ENCODE measurements around the gene DNAAF1.
"Not testable (repeated sequence)": the region's sequence is repeated elsewhere in the genome, so short reads cannot be mapped to it uniquely, and the experiment has no call there.

DNAAF1 gene

DNA sequence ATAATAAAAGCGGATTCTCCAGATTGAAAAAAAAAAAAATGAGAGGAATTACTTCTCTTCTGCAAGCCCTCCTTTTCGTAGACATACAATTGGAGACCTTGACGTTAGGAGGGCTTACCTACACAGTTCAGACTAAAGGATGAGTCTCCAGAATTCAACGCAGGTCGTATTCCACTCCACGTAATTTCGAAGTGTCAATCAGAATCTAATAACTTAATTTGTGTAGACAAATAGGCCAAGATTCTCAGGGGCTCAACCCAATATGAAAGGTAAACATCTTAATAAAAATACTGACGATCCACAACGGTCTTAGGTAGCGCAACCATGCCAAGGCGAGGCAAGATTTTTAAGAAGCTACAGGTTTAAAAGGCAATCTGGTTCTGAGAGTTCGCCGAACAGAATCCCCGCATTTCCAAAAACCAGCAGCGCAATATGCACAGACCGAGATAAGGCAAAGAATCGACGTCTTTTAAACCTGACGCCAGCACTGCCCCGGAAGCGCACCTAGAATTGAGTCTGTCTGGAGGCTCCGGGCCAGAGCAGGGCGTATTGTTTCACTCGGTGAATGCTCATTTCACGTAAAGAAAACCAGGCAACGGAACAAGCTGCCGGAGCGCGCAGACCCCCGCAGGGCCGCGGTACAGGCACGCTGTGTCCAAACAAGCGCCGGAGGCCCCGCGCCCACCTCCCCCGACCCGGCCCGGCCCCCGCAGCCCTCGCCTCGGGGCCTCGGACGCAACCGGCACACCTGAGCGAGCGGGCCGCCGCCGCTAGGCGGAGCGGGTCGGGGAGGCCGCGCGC lies 29.0 kb upstream of the DNAAF1 start:
- no peak for TF ChIP-seq CTCF (IDR thresholded peaks at IDR 0.05; ENCODE audit: low read depth, low read length)
- in situ Hi-C loops (cut with HindIII; ENCODE audit: low sequenced_read_pairs): no loop called here
- H3K4me3 ChIP-seq (ENCODE audit: low read depth, low read length): peak overlapping the region; percentile 88
- peak; percentile 40 for DNase-seq (ENCODE audit: low read depth, low spot score)

GRCh38 chr16:84116720-84117493 lies 28.2 kb upstream of the DNAAF1 start, which contains the start of gene MBTPS1:
Gene MBTPS1 (minus strand): TSS chr16:84116942. CDS start chr16:84101783, 15,159 bp downstream.
- no peak for TF ChIP-seq CTCF (IDR thresholded peaks at IDR 0.05; ENCODE audit: low read depth, low read length)

GRCh38 chr16:84117494-84117843 lies 27.6 kb upstream of the DNAAF1 start:
- in situ Hi-C loops (cut with HindIII; ENCODE audit: low sequenced_read_pairs): no loop called here
- peak overlapping the region; percentile 88 for H3K4me3 ChIP-seq (ENCODE audit: low read depth, low read length)

More at GRCh38 chr16:84116720-84117493, 28.2 kb upstream of the DNAAF1 start, which contains the start of gene MBTPS1:
- H3K4me3 ChIP-seq (ENCODE audit: low read depth, low read length): peak within 1 kb of the TSS; percentile 88
- DNase-seq (ENCODE audit: low read depth, low spot score): peak; percentile 98
- in situ Hi-C loops (cut with HindIII; ENCODE audit: low sequenced_read_pairs): no loop called here

GRCh38 chr16:84118315-84118714 lies 26.8 kb upstream of the DNAAF1 start:
- H3K4me3 ChIP-seq (ENCODE audit: low read depth, low read length); DNase-seq (ENCODE audit: low read depth, low spot score); in situ Hi-C loops (cut with HindIII; ENCODE audit: low sequenced_read_pairs): not testable (repeated sequence)

More at GRCh38 chr16:84117494-84117843, 27.6 kb upstream of the DNAAF1 start:
- TF ChIP-seq CTCF (IDR thresholded peaks at IDR 0.05; ENCODE audit: low read depth, low read length): no peak
- peak; percentile 52 for DNase-seq (ENCODE audit: low read depth, low spot score)

GRCh38 chr16:84119368-84119767 lies 25.7 kb upstream of the DNAAF1 start:
- no peak for TF ChIP-seq CTCF (IDR thresholded peaks at IDR 0.05; ENCODE audit: low read depth, low read length)
- DNase-seq (ENCODE audit: low read depth, low spot score): no peak
- in situ Hi-C loops (cut with HindIII; ENCODE audit: low sequenced_read_pairs): no loop called here
- H3K4me3 ChIP-seq (ENCODE audit: low read depth, low read length): no peak overlapping the region

DNA sequence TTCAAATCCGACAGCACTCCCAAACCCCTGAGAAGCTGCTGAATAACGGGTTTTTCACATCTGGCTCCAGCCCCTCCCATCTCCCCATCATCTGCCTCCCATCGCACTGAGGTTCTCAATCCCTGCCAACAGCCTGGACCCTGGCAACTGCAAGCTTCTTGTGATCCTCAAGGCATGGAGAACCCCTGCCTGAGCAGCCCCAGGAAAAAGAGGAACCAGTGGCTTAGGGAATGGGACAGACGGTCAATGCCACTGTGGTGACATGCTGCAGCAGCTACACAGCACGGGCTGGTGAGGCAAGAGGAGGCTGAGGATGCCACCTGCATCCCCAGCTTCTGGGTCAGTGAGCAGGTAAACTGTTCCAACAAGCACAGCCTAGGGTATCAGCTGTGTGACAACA lies 25.1 kb upstream of the DNAAF1 start:
- H3K4me3 ChIP-seq (ENCODE audit: low read depth, low read length): no peak overlapping the region
- in situ Hi-C loops (cut with HindIII; ENCODE audit: low sequenced_read_pairs): no loop called here
- no peak for TF ChIP-seq CTCF (IDR thresholded peaks at IDR 0.05; ENCODE audit: low read depth, low read length)
- no peak for DNase-seq (ENCODE audit: low read depth, low spot score)

- no peak for TF ChIP-seq CTCF (IDR thresholded peaks at IDR 0.05; ENCODE audit: low read depth, low read length)
Observed at GRCh38 chr16:84121007-84121406, 24.1 kb upstream of the DNAAF1 start.

More at GRCh38 chr16:84121007-84121406, 24.1 kb upstream of the DNAAF1 start:
- in situ Hi-C loops (cut with HindIII; ENCODE audit: low sequenced_read_pairs): no loop called here
- H3K4me3 ChIP-seq (ENCODE audit: low read depth, low read length): no peak overlapping the region
- no peak for DNase-seq (ENCODE audit: low read depth, low spot score)
